ENCODE measurements around the gene ABCC5.

Gene ABCC5

DNA sequence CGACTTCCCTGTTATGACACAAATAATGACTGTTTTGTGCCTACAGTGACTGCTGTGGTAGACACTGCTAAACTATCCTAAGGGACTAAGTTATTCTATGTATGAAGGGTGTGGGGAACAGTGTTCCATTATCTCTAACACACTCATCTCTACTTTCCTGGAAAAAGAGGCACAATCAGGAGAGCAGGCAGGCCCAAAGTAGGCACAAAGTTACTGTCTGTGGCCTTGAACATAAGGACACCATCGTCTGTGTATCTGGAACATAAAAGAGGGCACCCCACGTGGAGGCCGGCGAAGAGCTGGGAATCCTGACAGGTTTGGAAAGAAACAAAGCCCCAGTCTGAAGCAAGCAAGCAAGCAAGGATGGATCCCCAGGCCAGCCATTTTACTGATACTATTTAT, 1.5 kb downstream of the ABCC5 start:
- Histone ChIP-seq H3K4me1 (ENCODE audit: insufficient read depth, low read length, severe bottlenecking) (peaks cover 33% of the 10 kb centered on the region), H3K9me3 (ENCODE audit: low read length) (no peaks in the 10 kb centered on the region), H3K27ac (ENCODE audit: low read depth, low read length, poor library complexity, severe bottlenecking) (peak overlapping the region; percentile 35), H3K9ac (ENCODE audit: low read length) (peak overlapping the region; percentile 13; the same call in 1 of the 2 replicates), H3K27me3 (ENCODE audit: insufficient read depth, low read length) (no peaks in the 10 kb centered on the region), H2AFZ (ENCODE audit: low read length) (no peak overlapping the region), H3K4me3 (ENCODE audit: low read depth, low read length, poor library complexity, severe bottlenecking) (peak overlapping the region; percentile 87), H3K36me3 (ENCODE audit: insufficient read depth, low read length) (peaks cover 29% of the 10 kb centered on the region), H3F3A (ENCODE audit: insufficient read depth, low read length) (no peaks in the 10 kb centered on the region), H3K4me2 (ENCODE audit: low read length) (peak overlapping the region; percentile 86), H3K79me2 (ENCODE audit: insufficient read depth, low read length) (no peaks in the 10 kb centered on the region), H4K20me1 (ENCODE audit: insufficient read depth, low read length) (no peaks in the 10 kb centered on the region), H3K9me2 (ENCODE audit: low read depth, low read length) (no peaks in the 10 kb centered on the region)
- TF ChIP-seq, protein P1, sequence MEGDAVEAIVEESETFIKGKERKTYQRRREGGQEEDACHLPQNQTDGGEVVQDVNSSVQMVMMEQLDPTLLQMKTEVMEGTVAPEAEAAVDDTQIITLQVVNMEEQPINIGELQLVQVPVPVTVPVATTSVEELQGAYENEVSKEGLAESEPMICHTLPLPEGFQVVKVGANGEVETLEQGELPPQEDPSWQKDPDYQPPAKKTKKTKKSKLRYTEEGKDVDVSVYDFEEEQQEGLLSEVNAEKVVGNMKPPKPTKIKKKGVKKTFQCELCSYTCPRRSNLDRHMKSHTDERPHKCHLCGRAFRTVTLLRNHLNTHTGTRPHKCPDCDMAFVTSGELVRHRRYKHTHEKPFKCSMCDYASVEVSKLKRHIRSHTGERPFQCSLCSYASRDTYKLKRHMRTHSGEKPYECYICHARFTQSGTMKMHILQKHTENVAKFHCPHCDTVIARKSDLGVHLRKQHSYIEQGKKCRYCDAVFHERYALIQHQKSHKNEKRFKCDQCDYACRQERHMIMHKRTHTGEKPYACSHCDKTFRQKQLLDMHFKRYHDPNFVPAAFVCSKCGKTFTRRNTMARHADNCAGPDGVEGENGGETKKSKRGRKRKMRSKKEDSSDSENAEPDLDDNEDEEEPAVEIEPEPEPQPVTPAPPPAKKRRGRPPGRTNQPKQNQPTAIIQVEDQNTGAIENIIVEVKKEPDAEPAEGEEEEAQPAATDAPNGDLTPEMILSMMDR (IDR thresholded peaks at IDR 0.05; ENCODE audit: low read length), result no peak
- no peak for TF ChIP-seq EZH2 (IDR thresholded peaks at IDR 0.05; ENCODE audit: borderline replicate concordance, low read length)

DNA sequence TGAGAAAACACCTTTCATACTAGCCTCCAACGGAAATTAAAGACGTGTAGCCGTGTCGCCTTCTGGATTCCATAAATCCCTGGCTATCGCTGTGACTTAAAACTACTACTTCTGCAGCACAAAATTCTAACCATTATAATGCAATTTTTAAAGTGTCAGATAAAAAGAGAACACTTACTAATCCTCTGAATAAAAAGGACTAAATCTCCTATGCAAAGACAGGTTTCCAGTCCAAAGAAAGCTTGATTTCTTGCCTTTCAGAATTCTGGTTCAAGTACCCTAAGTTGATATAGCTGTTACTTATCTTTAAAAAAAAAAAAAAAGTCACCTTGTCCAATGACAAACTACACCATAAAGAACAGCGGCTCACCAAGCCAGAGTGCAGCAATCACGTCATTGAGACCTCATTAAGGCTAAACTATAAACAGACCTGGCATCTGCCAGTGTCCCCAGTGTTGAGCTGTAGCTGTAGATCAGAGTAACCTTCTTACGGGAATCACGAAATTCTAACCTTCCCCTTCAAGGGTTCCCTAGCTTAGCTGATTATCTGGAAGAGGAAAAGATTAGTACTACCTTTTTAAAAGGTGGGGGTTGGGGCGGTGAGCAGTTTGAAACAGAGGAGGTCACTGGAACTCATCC, 2.2 kb downstream of the ABCC5 start:
- peak overlapping the region; percentile 86 for H3K4me2 ChIP-seq (ENCODE audit: low read length)
- H3K4me1 ChIP-seq (ENCODE audit: insufficient read depth, low read length, severe bottlenecking), result peaks cover 33% of the 10 kb centered on the region
- H3K27me3 ChIP-seq (ENCODE audit: insufficient read depth, low read length), result no peaks in the 10 kb centered on the region
- TF ChIP-seq EZH2 (IDR thresholded peaks at IDR 0.05; ENCODE audit: borderline replicate concordance, low read length), result no peak
- TF ChIP-seq, protein P1 (IDR thresholded peaks at IDR 0.05; ENCODE audit: low read length), result no peak
- no peaks in the 10 kb centered on the region for H3K9me2 ChIP-seq (ENCODE audit: low read depth, low read length)
- no peaks in the 10 kb centered on the region for H3F3A ChIP-seq (ENCODE audit: insufficient read depth, low read length)
- H3K27ac ChIP-seq (ENCODE audit: low read depth, low read length, poor library complexity, severe bottlenecking), result peak overlapping the region; percentile 35
- H3K9me3 ChIP-seq (ENCODE audit: low read length), result no peaks in the 10 kb centered on the region
- peak overlapping the region; percentile 87 for H3K4me3 ChIP-seq (ENCODE audit: low read depth, low read length, poor library complexity, severe bottlenecking)
- peaks cover 33% of the 10 kb centered on the region for H3K36me3 ChIP-seq (ENCODE audit: insufficient read depth, low read length)
- H3K9ac ChIP-seq (ENCODE audit: low read length), result peak overlapping the region; percentile 13; the same call in 1 of the 2 replicates
- H3K79me2 ChIP-seq (ENCODE audit: insufficient read depth, low read length), result no peaks in the 10 kb centered on the region
- H2AFZ ChIP-seq (ENCODE audit: low read length), result no peak overlapping the region
- no peaks in the 10 kb centered on the region for H4K20me1 ChIP-seq (ENCODE audit: insufficient read depth, low read length)

- Histone ChIP-seq H4K20me1 (ENCODE audit: insufficient read depth, low read length) (no peaks in the 10 kb centered on the region), H2AFZ (ENCODE audit: low read length) (no peak overlapping the region), H3K27ac (ENCODE audit: low read depth, low read length, poor library complexity, severe bottlenecking) (no peak overlapping the region), H3K9me3 (ENCODE audit: low read length) (no peaks in the 10 kb centered on the region), H3K36me3 (ENCODE audit: insufficient read depth, low read length) (peaks cover 46% of the 10 kb centered on the region), H3K27me3 (ENCODE audit: insufficient read depth, low read length) (no peaks in the 10 kb centered on the region), H3K9ac (ENCODE audit: low read length) (no peak overlapping the region), H3K4me1 (ENCODE audit: insufficient read depth, low read length, severe bottlenecking) (peaks cover 40% of the 10 kb centered on the region), H3K4me2 (ENCODE audit: low read length) (no peak overlapping the region), H3F3A (ENCODE audit: insufficient read depth, low read length) (no peaks in the 10 kb centered on the region), H3K9me2 (ENCODE audit: low read depth, low read length) (no peaks in the 10 kb centered on the region), H3K79me2 (ENCODE audit: insufficient read depth, low read length) (no peaks in the 10 kb centered on the region), H3K4me3 (ENCODE audit: low read depth, low read length, poor library complexity, severe bottlenecking) (no peak overlapping the region)
- no peak for TF ChIP-seq EZH2 (IDR thresholded peaks at IDR 0.05; ENCODE audit: borderline replicate concordance, low read length)
- TF ChIP-seq, protein P1 (IDR thresholded peaks at IDR 0.05; ENCODE audit: low read length), result no peak
Observed at GRCh38 chr3:184011937-184012889, 5.5 kb downstream of the ABCC5 start.

All from OCI-LY1 (cell line).